Hindlimb muscle (tissue), 1 donor: ENCODE results near the gene CAPRIN1. TPM values are rescaled to one million over a fixed set of nuclear protein-coding genes. Genes with fewer than 3 reads are reported as not detected.
"Not testable (repeated sequence)": the region's sequence is repeated elsewhere in the genome, so short reads cannot be mapped to it uniquely, and the experiment has no call there.

Experiments used
- DNase-seq: peaks from one replicate; pipeline ENCODE4 v3.0.0-alpha.2; 2013
- polyA plus RNA-seq: library from polyadenylated mRNA; unstranded; fragments of 120-200 nt; gene quantifications from one replicate; pipeline ENCODE4 v1.2.1, GENCODE V29; 2013; ENCODE audit not compliant: insufficient read length

CAPRIN1 gene
- polyA plus RNA-seq, 1 donor: 141 TPM

GRCh38 chr11:34094900-34095299 is 43.4 kb downstream of the CAPRIN1 start:
- not testable (repeated sequence) for DNase-seq

DNA sequence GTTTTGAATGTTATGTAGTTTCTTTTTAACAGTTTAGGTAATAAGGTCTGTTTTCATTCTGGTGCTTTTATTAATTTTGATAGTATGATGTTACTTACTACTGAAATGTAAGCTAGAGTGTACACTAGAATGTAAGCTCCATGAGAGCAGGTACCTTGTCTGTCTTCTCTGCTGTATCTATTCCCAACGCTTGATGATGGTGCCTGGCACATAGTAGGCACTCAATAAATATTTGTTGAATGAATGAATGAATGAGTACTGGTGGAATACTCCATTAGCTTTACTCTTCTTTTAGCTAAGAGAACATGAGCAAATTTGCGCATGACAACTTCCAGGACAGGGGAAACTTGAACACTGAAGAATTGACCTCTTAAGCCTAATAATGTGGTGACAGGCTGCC is 47.3 kb downstream of the CAPRIN1 start:
- no peak for DNase-seq

GRCh38 chr11:34104680-34105078 is 53.1 kb downstream of the CAPRIN1 start:
- DNase-seq: no peak

DNA sequence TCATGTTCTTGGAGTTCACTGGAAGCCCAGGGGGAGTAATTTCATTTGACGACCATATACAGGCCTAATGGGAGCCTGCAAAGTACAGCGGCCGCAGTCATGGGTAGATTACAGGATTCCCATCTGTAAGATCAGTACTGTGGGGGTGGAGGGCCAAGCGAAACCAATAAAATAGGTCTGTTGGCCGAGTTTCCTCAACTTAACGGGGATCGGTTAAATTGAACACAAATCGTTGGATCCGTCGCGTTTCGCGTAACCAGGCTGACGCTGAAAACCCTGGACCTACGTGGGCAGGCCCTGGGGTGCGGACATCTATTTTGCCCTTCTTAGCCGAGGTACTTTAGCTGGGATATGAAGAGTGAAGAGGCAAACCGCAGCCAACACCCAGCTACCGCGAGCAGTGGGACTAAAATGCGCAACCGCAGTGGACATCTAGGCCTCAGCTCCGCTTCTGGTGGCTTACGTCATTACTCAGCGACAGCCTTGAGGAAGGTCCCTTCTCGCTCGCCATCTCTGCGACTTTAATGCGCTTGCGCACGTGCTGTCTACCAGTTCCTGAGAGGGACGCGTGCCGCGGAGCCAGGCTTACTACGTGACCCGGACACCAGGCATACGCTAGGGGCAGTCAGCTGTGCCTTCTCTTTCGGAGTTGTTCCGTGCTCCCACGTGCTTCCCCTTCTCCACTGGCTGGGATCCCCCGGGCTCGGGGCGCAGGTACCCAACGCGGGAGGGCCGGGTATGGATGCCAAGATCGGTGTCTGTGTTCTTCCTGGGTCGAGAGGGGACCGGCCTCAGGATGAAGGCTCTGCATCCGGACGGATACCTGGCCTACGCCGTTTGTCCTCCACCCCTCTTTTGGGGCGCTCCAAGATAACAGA is 53.8 kb downstream of the CAPRIN1 start, which contains the start of gene NAT10:
Gene NAT10, plus strand, starts transcription at position 551 of the 878 bp plus-strand sequence. CDS start 2,597 bp downstream, outside the sequence.
- DNase-seq: peak; percentile 97

DNA sequence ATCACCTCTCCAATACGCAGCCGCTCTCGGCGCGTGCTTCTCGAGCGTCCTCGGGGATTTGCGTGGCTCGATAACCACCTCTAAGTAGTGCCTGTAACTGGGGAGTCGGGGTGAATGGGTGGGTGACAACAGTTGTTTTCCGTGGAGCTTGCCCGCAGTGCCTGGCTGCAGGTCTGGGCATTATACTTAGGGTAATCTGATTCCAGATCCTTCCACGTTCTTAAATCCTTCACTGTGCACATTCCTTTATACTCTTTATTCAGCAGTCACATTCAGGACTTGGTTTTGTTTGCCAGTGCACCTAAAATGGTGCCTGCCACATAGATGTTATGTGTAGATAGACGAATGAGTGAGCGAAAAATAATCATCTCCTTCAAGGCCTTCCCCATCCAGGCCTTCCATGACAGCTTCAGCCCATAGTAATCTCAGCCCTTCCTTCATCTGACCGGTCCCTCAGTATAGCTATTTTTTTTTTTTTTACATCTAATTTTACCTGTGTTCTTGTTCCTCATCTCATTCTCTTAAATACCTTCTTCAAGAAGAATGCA is 54.5 kb downstream of the CAPRIN1 start:
- DNase-seq: no peak

DNA sequence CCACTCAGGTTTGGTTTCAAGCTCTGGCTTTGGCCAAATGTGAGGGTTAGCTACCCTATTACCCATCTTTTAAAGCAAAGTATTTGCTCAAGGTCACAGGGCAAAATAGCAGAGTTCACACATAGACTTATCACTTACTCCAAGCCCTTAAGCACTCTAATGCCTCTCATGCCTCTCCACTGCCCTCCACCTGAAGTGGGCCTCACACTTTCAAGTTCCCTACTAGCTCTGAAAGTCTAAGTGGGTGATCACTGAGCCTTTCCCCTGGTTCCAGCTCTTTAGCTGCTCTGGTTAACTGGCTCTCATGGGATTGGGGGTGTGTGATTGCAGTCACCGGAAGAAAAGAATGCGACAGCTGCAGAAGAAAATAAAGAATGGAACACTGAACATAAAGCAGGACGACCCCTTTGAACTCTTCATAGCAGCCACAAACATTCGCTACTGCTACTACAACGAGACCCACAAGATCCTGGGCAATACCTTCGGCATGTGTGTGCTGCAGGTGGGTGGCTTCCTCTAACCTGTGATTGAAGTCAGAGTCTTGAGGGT is 60.3 kb downstream of the CAPRIN1 start:
- no peak for DNase-seq

DNA sequence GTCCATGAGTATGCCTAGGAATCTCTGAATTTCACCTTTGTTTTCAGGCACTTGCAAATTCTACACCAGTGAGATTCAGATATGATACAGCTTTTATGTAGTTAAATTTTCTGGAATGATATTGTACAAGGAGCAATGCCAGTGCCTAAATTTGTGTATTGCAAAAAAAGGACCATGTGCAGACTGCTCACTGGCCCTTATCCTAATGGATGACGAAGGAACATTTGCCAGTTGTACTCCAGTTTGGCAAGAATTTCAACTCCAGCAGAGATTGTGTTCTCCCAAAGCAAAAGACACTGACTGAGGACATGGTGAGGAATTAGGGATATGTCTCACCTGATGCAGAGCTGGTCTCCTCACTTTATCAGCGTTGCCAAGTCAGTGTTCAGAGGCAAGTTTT is 62.5 kb downstream of the CAPRIN1 start:
- no peak for DNase-seq

DNA sequence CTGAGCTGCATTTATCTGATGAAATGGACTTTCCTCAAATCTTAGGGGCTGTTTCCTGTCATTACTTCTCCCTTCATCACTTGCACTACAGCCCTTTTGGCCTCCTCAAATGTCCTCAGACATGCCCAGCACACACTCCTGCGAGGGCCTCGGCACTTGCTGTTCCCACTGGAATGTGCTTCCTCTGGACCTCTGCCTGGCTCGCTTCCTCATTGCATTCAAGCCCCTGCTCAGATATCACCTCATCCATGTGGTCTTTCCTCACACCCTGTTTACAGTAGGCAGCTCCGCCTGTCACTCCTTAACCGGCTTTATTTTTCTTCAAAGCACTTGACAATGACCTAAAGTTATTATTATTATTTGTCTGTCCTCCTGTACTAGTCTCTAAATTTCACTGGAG is 62.9 kb downstream of the CAPRIN1 start:
- DNase-seq: no peak

DNA sequence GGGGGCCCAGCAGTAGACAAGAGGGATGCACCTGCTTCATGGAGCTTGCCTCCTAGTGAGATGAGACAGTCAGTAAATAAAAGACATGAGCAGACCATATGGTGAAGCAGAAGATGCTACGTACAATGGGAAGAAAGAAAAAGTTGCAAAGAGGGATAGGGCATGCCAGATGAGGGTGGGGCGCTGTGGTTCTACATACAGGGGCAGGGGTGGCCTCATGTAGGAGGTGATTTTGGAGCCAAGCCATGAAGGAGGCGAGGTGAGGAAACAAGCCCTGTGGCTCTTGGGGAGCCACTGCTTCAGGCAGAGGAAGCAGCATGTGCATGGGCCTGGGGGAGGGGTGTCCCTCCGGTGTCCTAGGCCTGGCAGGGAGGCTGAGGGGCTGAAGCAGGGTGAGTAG is 69.1 kb downstream of the CAPRIN1 start:
- DNase-seq: no peak

DNA sequence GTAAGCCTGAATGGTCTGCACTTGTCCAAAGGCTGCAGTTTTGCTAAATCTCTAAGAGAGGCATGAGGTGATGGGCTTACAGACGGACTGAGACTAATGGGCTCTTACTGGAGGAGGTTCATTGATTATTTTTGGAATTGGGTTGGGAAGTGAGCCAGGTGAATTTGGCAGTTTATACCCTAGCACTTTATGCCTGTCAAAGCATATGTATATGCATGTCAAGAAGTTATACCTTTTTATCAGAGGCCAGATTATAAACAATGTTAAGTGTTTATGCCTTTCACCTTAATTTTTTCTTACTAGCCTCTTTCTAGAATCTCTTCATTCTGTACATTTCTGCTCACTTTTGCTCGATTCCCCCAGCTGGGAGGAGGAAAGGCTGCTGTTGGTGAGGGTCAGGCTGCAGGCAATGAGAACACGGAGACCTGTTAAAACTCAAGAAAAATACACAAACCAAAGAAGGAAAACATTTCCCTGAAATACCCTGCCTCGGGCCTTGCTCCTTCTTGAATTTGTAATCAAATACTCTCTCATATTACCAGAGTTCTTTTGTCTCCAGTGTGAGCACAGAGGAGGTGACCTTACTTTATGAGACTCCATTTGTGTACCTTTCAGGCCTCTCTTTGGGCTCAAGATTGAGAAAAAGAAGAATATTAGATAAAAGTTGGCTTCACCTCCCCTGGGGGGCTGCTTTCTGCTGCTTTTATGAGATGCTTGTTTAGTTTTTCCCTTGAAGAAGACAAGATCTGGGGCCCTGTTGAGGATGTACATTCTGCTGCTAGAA is 73.5 kb downstream of the CAPRIN1 start:
- no peak for DNase-seq

- DNase-seq: no peak
These were observed 75.7 kb downstream of the CAPRIN1 start for GRCh38 chr11:34126959-34127848.

- DNase-seq: no peak
These were observed 77.3 kb downstream of the CAPRIN1 start for GRCh38 chr11:34128824-34129223.

DNA sequence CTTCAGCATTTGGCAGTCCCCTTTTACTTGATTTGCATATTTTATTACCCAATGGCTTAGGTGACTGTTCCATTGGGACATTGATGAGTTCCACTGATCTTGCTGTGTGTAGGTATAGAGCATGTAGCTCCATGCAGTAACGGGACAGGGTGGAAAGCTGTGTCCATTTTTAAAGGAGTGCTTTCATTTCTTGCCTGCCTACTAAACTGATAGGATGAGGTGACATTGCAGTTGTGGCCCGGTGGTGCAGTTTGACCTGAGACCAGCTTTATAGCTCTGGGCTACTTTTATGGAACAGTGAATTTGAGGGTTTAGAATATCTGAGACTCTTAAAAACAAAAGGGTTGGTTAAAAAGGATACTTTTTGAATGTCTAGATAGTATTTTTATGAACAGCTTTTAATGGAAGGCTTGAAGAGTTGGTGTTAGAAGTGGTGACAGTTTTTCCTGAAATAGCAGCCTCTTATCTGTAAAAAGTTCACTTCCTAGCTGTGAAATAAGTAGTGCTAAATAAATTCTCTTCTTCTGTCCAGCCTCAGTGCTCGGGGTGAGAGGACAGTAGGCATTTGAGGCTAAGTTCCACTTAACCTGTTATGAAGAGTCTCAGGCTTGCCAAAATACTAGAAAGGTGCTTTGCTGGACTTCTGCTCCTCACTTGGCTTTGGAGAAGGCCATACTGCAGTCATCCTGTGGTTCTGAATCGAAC is 80.9 kb downstream of the CAPRIN1 start:
- no peak for DNase-seq

DNA sequence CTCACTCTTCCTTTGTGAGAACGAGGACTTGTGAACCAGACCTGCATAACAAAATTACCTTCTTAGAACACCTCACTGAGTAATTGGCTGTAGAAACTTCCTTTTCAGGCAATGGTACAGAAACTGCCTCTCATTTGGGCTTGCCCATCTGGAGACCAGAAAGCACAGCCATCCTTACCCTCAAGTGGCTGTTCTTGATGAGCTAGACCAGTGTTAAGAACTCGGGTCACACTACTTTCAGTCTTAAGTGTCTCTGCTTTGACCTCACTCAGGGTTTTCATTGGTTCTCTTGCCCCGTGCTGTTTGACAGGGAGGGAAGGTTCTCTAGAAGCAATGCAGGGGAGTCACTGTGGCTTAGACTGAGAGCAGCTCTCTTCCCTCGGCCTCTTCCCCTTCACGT is 83.2 kb downstream of the CAPRIN1 start:
- no peak for DNase-seq

- no peak for DNase-seq
These were observed 83.9 kb downstream of the CAPRIN1 start for GRCh38 chr11:34135439-34135838.

DNA sequence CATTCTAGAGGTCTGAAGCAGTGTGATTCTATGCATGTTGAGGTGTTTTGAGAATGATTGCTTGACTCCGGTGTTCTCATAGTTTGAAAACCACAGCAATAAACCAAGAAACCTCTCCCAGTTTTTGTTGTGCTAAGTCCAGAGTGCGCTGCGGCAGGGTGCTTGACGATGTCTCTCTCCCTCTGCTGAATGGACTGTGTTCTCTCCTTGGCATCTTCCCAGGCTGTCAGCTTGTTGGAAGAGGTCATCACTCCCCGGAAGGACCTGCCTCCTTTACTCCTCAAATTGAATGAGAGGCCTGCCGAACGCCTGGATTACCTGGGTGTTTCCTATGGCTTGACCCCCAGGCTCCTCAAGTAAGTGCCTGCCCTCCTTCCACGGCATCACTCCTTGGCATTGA is 84.9 kb downstream of the CAPRIN1 start:
- no peak for DNase-seq

DNA sequence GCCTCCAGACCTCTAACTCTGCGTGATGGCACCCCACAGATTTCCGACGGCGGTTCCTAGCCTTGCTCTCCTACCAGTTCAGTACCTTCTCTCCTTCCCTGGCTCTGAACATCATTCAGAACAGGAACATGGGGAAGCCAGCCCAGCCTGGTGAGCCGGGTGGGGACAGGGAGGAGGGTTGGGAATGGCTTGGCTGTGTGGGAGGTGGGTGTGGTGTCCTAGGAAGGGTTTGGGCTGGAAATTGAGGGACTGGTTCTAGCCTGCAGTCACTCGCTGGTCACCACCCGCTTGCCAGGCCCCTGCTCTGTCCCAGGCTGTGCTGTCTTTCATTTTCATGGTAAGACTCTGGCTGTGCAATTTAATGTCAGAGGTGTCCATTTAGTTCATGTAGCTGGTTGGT is 87.8 kb downstream of the CAPRIN1 start:
- DNase-seq: no peak

- no peak for DNase-seq
These were observed 88.6 kb downstream of the CAPRIN1 start for GRCh38 chr11:34140149-34140548.

- no peak for DNase-seq
These were observed 91.5 kb downstream of the CAPRIN1 start for GRCh38 chr11:34143048-34143447.

- no peak for DNase-seq
These were observed 93.5 kb downstream of the CAPRIN1 start for GRCh38 chr11:34145073-34145472.

GRCh38 chr11:34145847-34146381 is 94.4 kb downstream of the CAPRIN1 start:
- no peak for DNase-seq
